Ramos (cell line): ENCODE data around the gene CCDC85C.

Experiments used
- in situ Hi-C: fragments of 300-500 bp; cut with MboI; formaldehyde crosslinking; loops from one replicate; pipeline ENCODE4 v1.14.3; 2022; ENCODE audit warnings: low sequenced_read_pairs; ENCODE audit not compliant: unreplicated experiment

The CCDC85C gene

GRCh38 chr14:99506276-99506675, 97.7 kb downstream of the CCDC85C start:
- in situ Hi-C loops: no loop called here

DNA sequence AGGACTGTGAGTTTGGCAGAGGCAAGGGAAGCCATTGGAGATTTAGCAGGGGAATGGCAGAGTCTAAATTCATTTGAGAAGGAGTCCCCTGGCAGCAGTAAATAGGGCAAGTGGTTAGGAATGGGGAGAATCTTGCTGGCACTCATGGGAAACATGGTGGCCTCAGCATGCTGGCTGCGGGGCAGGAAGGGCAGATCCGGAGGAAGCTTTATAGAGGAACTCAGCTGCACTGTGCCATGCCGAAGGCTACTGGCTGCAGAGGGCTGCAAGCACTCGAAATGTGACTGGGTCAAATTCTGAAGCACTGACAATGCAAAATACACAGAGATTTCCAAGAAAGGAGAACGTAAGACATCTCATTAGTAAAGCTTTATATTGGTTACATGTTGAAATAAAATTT, 98.9 kb downstream of the CCDC85C start:
- in situ Hi-C loops: no loop called here

GRCh38 chr14:99503848-99504453, 100.1 kb downstream of the CCDC85C start:
- in situ Hi-C loops: no loop called here

DNA sequence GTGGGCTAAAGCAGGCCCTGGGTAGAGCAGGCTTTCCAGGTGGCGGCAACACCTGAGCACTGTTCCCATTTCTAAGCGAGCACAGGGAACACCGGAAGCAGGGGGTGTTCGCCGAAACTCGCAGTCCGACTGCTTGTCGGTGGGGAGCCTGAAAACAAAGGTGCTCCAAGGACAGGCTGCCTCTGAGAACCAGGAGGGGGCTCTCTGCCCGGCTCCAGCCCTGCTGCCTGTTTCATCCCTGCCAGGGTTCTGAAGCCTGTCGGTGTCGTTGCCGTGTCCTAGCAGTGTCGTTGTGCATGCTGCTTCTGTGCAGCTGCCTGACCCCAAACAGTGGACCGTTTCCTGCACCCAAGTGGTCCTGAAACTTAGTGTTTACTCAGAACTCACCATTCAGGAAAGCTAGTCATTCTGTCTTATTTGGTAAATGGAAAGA, 101.0 kb downstream of the CCDC85C start:
- in situ Hi-C loops: no loop called here

DNA sequence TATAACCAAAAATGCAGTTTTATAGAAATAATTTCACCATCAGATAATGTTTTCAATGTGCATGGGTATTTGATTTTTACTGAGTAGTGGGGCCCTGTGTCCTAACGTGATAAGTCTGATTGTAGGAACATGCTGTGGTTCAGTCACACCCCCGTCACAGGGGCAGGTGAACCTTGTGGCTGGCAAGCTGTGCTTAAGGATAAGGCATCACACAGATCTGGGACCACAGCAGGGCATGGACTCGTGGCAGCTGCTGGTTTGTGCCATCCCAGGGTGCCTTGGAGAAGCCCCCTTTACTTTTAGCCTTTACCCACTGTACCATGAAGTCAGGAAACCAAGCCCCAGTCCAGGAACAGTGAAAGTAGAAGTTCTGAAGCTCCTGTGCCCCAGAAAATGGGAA, 106.1 kb downstream of the CCDC85C start:
- in situ Hi-C loops: no loop called here

- in situ Hi-C loops: no loop called here
Observed at GRCh38 chr14:99497341-99497740, 106.7 kb downstream of the CCDC85C start.

GRCh38 chr14:99484106-99484505, 119.9 kb downstream of the CCDC85C start:
- in situ Hi-C loops: no loop called here

DNA sequence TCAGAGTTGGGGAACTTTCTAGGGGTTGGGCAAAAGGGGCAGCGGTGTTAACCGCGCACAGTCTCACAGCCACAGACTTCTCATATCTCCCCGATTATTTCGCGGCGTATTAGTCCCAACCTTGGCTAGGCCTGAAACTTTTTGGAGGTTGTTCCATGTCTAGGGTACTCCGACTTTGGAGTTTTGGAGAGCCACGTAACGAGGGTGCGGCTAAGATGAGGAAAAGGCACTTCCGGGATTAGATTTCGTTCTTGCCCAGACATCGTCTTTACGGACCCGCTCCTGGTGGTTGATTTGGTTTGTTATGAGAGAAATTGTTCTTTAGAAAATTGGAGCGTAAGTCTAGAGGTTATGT, 122.3 kb downstream of the CCDC85C start:
- in situ Hi-C loops: no loop called here

- in situ Hi-C loops: no loop called here
Observed at GRCh38 chr14:99480917-99481744, 122.9 kb downstream of the CCDC85C start, which contains the start of gene CCNK. CCNK (plus strand) TSS chr14:99481409; CDS start chr14:99492678, 11,269 bp downstream.

- in situ Hi-C loops: no loop called here
Observed at GRCh38 chr14:99479906-99480869, 123.8 kb downstream of the CCDC85C start, which contains the start of gene SETD3. SETD3 (minus strand) TSS chr14:99480859; CDS start chr14:99465805, 15,054 bp downstream.

DNA sequence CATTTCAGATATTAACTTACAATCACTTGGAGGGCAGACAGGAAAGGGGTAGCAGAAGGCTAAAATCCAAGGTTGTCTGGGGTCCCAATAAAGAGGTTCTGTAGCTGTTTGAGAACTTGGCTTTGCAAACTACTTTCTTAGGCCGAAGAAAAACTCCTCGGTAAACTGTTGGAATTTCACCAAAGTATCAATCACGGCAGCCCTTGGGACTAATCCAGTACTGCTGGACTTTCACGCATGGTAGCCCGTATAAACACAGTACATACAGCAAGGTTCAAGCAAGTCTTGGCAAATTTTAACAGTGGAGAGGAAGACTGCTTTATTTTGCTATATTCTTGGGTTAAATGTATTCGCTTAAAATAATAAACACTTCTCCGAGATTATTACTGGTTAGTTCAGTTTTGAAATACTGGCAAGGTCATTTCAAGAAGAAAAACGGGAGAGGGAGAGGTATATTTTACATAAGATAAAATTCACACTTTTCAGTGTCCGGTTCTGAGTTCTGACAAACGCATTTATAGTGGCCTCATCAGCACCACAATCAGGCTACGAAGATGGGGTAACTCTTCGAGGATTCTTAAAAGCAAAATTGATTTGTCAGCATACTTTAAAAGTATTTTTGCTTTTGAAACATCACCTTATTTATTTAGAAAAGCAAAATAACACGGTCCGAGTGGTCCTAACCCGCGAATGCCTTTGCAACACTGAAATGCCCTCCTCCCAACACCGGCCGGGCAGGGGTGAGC, 124.7 kb downstream of the CCDC85C start:
- in situ Hi-C loops: no loop called here

DNA sequence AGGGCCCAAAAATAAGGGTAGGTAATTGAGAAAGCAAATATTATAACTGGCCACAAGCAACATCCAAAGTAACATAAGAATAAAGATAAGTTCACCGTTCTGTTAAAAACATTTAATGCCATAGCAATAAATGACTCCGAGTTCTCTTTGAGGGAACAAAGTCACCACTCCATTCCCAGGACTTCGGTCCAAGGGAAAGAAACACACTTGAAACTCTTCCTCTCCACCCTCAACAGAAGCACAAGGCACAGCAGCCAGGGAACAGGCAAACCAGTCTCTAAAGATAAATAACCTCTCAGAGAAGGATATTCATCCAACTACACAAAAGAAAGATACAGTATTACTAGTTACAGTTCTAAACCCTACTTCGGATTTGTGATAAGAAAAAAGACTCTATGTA, 125.9 kb downstream of the CCDC85C start:
- in situ Hi-C loops: no loop called here

- in situ Hi-C loops: no loop called here
Observed at GRCh38 chr14:99476864-99477263, 127.1 kb downstream of the CCDC85C start.

DNA sequence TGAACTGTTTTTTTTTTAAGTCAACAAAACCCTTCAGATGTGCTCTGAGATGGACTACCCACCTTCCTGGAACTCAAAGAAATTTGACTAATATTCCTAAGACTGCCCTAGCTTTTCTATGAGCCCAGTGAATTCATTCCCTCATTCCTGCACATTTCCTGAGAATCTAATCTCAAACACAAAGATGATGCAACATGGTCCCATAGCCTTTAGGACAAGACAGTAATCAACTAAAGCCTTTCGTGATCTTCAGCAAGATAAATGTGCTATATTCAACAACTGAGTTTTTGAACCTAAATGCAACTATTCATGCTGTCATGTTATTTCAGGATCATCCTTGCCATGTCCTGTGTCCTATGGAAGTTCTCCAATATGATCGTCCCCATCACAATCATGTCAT, 128.3 kb downstream of the CCDC85C start:
- in situ Hi-C loops: no loop called here

DNA sequence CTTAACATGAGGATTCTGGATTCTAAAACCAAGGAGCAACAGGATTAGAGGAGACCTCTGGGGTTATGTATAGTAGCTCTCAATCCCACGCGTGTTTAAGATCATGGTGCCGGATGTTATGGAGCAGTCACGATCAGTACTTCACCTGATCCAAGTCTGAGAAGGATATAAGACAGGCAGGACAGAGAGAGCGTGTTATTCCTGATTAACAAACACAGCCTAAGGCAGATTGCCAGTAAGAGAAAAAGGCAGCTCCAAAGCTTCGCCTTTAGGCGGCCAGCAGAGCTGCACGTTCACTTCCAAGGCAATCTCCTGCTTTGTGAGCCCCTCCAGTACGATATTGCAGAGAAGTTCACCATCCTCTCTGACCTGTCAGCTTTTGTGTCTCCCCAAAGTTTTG, 128.8 kb downstream of the CCDC85C start:
- in situ Hi-C loops: no loop called here

- in situ Hi-C loops: no loop called here
Observed at GRCh38 chr14:99473458-99473857, 130.5 kb downstream of the CCDC85C start.

GRCh38 chr14:99472937-99473336, 131.1 kb downstream of the CCDC85C start:
- in situ Hi-C loops: no loop called here

DNA sequence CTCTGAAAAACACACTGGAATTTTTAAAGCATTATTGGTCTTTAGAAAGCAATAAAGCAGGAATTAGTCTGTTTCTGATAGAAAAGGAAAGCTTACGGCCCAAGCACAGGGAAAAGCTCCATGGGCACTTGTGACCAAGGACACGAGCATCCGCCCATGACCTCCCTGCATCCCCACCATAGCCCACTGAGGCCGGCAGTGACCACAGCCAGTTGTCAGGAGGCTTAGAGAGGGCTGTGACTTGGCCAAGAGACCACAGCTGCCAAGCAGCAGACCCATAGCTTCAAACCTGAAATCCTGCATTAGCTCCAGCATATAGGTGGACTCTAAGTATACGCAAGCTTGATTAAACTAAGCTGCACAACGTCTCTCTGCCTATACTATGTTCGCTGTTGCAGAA, 132.3 kb downstream of the CCDC85C start:
- in situ Hi-C loops: no loop called here

GRCh38 chr14:99468836-99469592, 135.0 kb downstream of the CCDC85C start:
- in situ Hi-C loops: no loop called here
